H9 (cell line): ENCODE data around the gene NOTCH1. TPM values are rescaled to one million over a fixed set of nuclear protein-coding genes. Genes with fewer than 3 reads are reported as not detected.

ENCODE experiments used
- DNase-seq: peaks from one replicate; pipeline ENCODE4 v3.0.0-alpha.2; 2017
- H2AFZ ChIP-seq: one replicate; pipeline ENCODE4 v1.6.1; 2013; ENCODE audit warnings: mild to moderate bottlenecking, low read length, control low read depth, moderate library complexity
- H2AK5ac ChIP-seq: 2 replicates; pipeline ENCODE4 v1.6.1; 2013; ENCODE audit warnings: low read length, control low read depth, mixed read lengths; ENCODE audit not compliant: insufficient read length
- H2BK120ac ChIP-seq: one replicate; pipeline ENCODE4 v1.6.1; 2013; ENCODE audit warnings: low read depth, mild to moderate bottlenecking, low read length, control low read depth, inconsistent platforms; ENCODE audit not compliant: poor library complexity, severe bottlenecking
- H2BK12ac ChIP-seq: 2 replicates; pipeline ENCODE4 v1.6.1; 2013; ENCODE audit warnings: low read length, control low read depth, mixed read lengths, low read depth; ENCODE audit not compliant: insufficient read length
- H2BK15ac ChIP-seq: 2 replicates; pipeline ENCODE4 v1.6.1; 2013; ENCODE audit warnings: low read depth, low read length, control low read depth
- H2BK20ac ChIP-seq: one replicate; pipeline ENCODE4 v1.6.1; 2013; ENCODE audit warnings: low read depth, mild to moderate bottlenecking, low read length, control low read depth, inconsistent platforms; ENCODE audit not compliant: poor library complexity, severe bottlenecking
- H2BK5ac ChIP-seq: 2 replicates; pipeline ENCODE4 v1.6.1; 2013; ENCODE audit warnings: low read length, control low read depth, mixed read lengths; ENCODE audit not compliant: insufficient read length
- H3K14ac ChIP-seq: 2 replicates; pipeline ENCODE4 v1.6.1; 2013; ENCODE audit warnings: low read length, control low read depth; ENCODE audit not compliant: insufficient read depth
- H3K18ac ChIP-seq: 2 replicates; pipeline ENCODE4 v1.6.1; 2013; ENCODE audit warnings: low read depth, mild to moderate bottlenecking, mixed read lengths, low read length, control low read depth; ENCODE audit not compliant: insufficient read length
- H3K23ac ChIP-seq: 2 replicates; pipeline ENCODE4 v1.6.1; 2013; ENCODE audit warnings: low read length, control low read depth, mixed read lengths, low read depth; ENCODE audit not compliant: insufficient read length
- H3K23me2 ChIP-seq: 2 replicates; pipeline ENCODE4 v1.6.1; 2013; ENCODE audit warnings: low read depth, mild to moderate bottlenecking, mixed read lengths, low read length, control low read depth; ENCODE audit not compliant: insufficient read length, poor library complexity, severe bottlenecking
- H3K27ac ChIP-seq: 2 replicates; pipeline ENCODE4 v1.5.1; 2013; ENCODE audit warnings: low read length, control low read depth, mixed read lengths, low read depth; ENCODE audit not compliant: insufficient read length
- H3K27me3 ChIP-seq: 2 replicates; pipeline ENCODE4 v1.6.1; 2013; ENCODE audit warnings: low read length, control low read depth, inconsistent platforms; ENCODE audit not compliant: insufficient read depth
- H3K4ac ChIP-seq: 2 replicates; pipeline ENCODE4 v1.6.1; 2013; ENCODE audit warnings: low read depth, mild to moderate bottlenecking, control low read depth, inconsistent platforms, low read length, moderate library complexity
- H3K4me1 ChIP-seq: 2 replicates; pipeline ENCODE4 v1.6.1; 2013; ENCODE audit warnings: low read length, control low read depth, inconsistent platforms; ENCODE audit not compliant: insufficient read depth
- H3K4me2 ChIP-seq: 2 replicates; pipeline ENCODE4 v1.6.1; 2013; ENCODE audit warnings: low read length, control low read depth, mixed read lengths; ENCODE audit not compliant: insufficient read length, insufficient read depth
- H3K56ac ChIP-seq: 2 replicates; pipeline ENCODE4 v1.6.1; 2013; ENCODE audit warnings: low read depth, mild to moderate bottlenecking, mixed read lengths, low read length, control low read depth; ENCODE audit not compliant: insufficient read length
- H3K79me1 ChIP-seq: 2 replicates; pipeline ENCODE4 v1.6.1; 2013; ENCODE audit warnings: low read depth, mild to moderate bottlenecking, moderate library complexity, low read length, control low read depth, inconsistent platforms; ENCODE audit not compliant: insufficient read depth, poor library complexity, severe bottlenecking
- H3K79me2 ChIP-seq: 2 replicates; pipeline ENCODE4 v1.6.1; 2013; ENCODE audit warnings: low read length, control low read depth, inconsistent platforms; ENCODE audit not compliant: insufficient read depth
- H3K9ac ChIP-seq: 2 replicates; pipeline ENCODE4 v1.6.1; 2013; ENCODE audit warnings: low read length, control low read depth, mixed read lengths; ENCODE audit not compliant: insufficient read length; ENCODE audit errors: extremely low read depth
- H3K9me3 ChIP-seq: one replicate; pipeline ENCODE4 v1.6.1; 2013; ENCODE audit warnings: low read depth, low read length, inconsistent platforms; ENCODE audit not compliant: control insufficient read depth
- H3T11ph ChIP-seq: one replicate; pipeline ENCODE4 v1.6.1; 2013; ENCODE audit warnings: mild to moderate bottlenecking, low read length, control low read depth, inconsistent platforms
- H4K20me1 ChIP-seq: one replicate; pipeline ENCODE4 v1.6.1; 2013; ENCODE audit not compliant: control insufficient read depth, insufficient read length, insufficient read depth
- H4K5ac ChIP-seq: 2 replicates; pipeline ENCODE4 v1.6.1; 2013; ENCODE audit warnings: low read depth, mild to moderate bottlenecking, mixed read lengths, low read length, control low read depth; ENCODE audit not compliant: insufficient read length
- H4K8ac ChIP-seq: replicated peaks from 2 replicates; pipeline ENCODE4 v1.6.1; 2013; ENCODE audit warnings: low read length, control low read depth, mixed read lengths, low read depth; ENCODE audit not compliant: insufficient read length
- H4K91ac ChIP-seq: 2 replicates; pipeline ENCODE4 v1.6.1; 2013; ENCODE audit warnings: low read depth, mild to moderate bottlenecking, moderate library complexity, mixed read lengths, low read length, control low read depth; ENCODE audit not compliant: insufficient read length
- H3K27ac Mint-ChIP-seq, 3 experiments: 2 replicates in 2 of 3; 3 replicates in 1 of 3; pipeline ENCODE4 v1.8.0; 2020 to 2021; ENCODE audit warnings: mixed read lengths in 3 of 3, mild to moderate bottlenecking in 1 of 3, moderate library complexity in 1 of 3
- H3K27me3 Mint-ChIP-seq: 2 replicates; pipeline ENCODE4 v1.8.0; 2021; ENCODE audit warnings: low read depth, mild to moderate bottlenecking, moderate library complexity, mixed read lengths
- H3K36me3 Mint-ChIP-seq, 3 experiments: 2 replicates in 2 of 3; 3 replicates in 1 of 3; pipeline ENCODE4 v1.8.0; 2020 to 2021; ENCODE audit warnings: low read depth in 3 of 3, mixed read lengths in 3 of 3; ENCODE audit not compliant: insufficient read depth in 1 of 3
- H3K4me1 Mint-ChIP-seq, 2 experiments: 2 replicates each; pipeline ENCODE4 v1.8.0; 2020; ENCODE audit warnings: mixed read lengths in 2 of 2
- H3K4me3 Mint-ChIP-seq, 2 experiments: 2 replicates in 1 of 2; 3 replicates in 1 of 2; pipeline ENCODE4 v1.8.0; 2020 to 2021; ENCODE audit warnings: mild to moderate bottlenecking in 2 of 2, mixed read lengths in 2 of 2, moderate library complexity in 1 of 2
- H3K9me3 Mint-ChIP-seq, 2 experiments: 2 replicates in 1 of 2; 3 replicates in 1 of 2; pipeline ENCODE4 v1.8.0; 2020; ENCODE audit warnings: mild to moderate bottlenecking in 2 of 2, mixed read lengths in 2 of 2, moderate library complexity in 1 of 2
- CTCF ChIP-seq: fragments of 200-600 bp; sonication (generic); conservative IDR thresholded peaks from 3 replicates; pipeline ENCODE4 v1.8.0; 2021; ENCODE audit warnings: antibody characterized with exemption, mild to moderate bottlenecking
- WGBS: extraction: QIAGEN DNeasy Blood & Tissue Kit; methylation state at CpG from one replicate; pipeline ENCODE4 v1.1.7; 2013; ENCODE audit warnings: missing lambda C conversion rate, low lambda C conversion rate, mixed read lengths; ENCODE audit not compliant: insufficient read length; ENCODE audit errors: extremely low coverage; 5-methylcytosine and 5-hydroxymethylcytosine counted together
- total RNA-seq: library from RNA; stranded (reverse); gene quantifications from 2 replicates; pipeline ENCODE4 v1.2.1, GENCODE V29; 2021

Gene NOTCH1
- total RNA-seq, 1 experiment from 2014 or later, result 71.6 TPM

DNA sequence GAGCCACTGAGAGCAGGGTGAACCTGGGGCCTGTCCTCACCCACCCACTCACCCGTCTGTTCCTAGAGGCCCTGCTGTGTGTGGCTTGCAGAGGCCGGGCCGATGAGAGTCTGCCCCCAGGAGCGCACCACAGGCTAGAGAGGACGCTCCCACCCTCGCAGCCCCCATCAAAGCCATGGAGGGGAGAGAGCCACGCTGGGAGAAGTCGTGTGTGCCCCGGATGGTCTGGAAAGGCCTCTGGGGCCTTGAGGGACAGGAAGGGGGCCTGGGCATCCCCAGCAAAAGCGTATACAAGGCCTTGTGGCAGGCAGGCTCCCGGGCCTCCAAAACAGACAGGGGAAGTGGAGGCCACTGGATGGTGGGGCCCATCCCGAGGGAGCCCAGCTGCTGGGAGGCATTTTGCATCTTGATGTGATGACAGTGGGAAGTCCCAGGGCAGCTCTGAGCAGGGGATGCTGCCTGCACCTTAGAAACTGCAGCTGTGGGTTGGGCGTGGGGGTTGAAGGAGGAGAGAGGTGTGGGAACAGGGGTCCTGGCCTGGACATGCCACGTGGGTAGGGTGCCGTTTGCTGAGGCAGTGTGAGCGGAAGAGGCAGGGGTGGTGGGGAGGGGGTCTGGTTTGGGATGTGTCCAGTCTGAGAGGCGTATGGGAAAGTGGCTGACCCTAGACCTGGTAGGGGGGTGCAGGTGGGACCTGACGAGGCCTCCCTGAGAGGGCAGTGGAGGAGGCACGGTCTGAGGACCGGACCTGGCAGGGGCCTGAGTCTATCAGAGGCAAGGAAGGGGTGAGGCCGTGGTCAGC lies 43.0 kb upstream of the NOTCH1 start:
- H3K4me1 Mint-ChIP-seq, result peaks cover 34 to 42% of the 10 kb centered on the region in 2 experiments
- H3K4me1 ChIP-seq, result peaks cover 4% of the 10 kb centered on the region; the same call in 1 of the 2 replicates

More for the DNA sequence above, 43.0 kb upstream of the NOTCH1 start:
- H3K27me3 Mint-ChIP-seq, result peaks cover 3% of the 10 kb centered on the region
- Histone ChIP-seq H3T11ph (no peak overlapping the region), H3K9me3 (no peaks in the 10 kb centered on the region), H3K27ac (peak overlapping the region; percentile 86), H3K23me2 (peaks cover 3% of the 10 kb centered on the region), H2BK20ac (no peak overlapping the region), H2BK12ac (peak overlapping the region; percentile 9), H3K4ac (no peak overlapping the region), H2AK5ac (no peak overlapping the region), H3K4me2 (peak overlapping the region; percentile 19), H4K5ac (no peak overlapping the region), H3K56ac (no peak overlapping the region), H4K8ac (no peak overlapping the region), H3K18ac (peak overlapping the region; percentile 90), H2BK15ac (no peak overlapping the region), H2BK120ac (no peak overlapping the region), H2AFZ (no peak overlapping the region), H3K79me2 (no peaks in the 10 kb centered on the region), H3K9ac (peak overlapping the region; percentile 2), H3K23ac (no peak overlapping the region), H3K79me1 (no peaks in the 10 kb centered on the region), H2BK5ac (peak overlapping the region; percentile 38), H4K91ac (peak overlapping the region; percentile 64), H3K27me3 (no peaks in the 10 kb centered on the region), H4K20me1 (no peaks in the 10 kb centered on the region), H3K14ac (peak overlapping the region; percentile 62; the same call in 1 of the 2 replicates)
- H3K27ac Mint-ChIP-seq, result peak overlapping the region; percentile 96 to 100 (median 97)
- H3K36me3 Mint-ChIP-seq, result no peaks in the 10 kb centered on the region
- peaks cover 4 to 6% of the 10 kb centered on the region in 2 experiments; a peak in 4 of 5 replicates for H3K9me3 Mint-ChIP-seq
- no peak for TF ChIP-seq CTCF
- no CpG with 5 or more reads among the region's 21 CpGs for WGBS
- no peak for DNase-seq
- peak overlapping the region; percentile 42 to 71; a peak in 4 of 5 replicates for H3K4me3 Mint-ChIP-seq
